ENCODE measurements around the gene NCBP1.

- TF ChIP-seq EZH2 (IDR thresholded peaks at IDR 0.05) (no peak), POLR2AphosphoS5 (IDR thresholded peaks at IDR 0.05; ENCODE audit: borderline replicate concordance, low read depth, low read length) (no peak), FOXP2 (optimal IDR thresholded peaks at IDR 0.05; ENCODE audit: control extremely low read depth, extremely low read length, insufficient read depth) (no peak)
Measured at GRCh38 chr9:97673922-97674321, 40.3 kb downstream of the NCBP1 start.
